Endothelial cell of umbilical vein (primary cell): ENCODE data around the gene OCLN. TPM values are rescaled to one million over a fixed set of nuclear protein-coding genes. Genes with fewer than 3 reads are reported as not detected.
"Not testable (repeated sequence)": the region's sequence is repeated elsewhere in the genome, so short reads cannot be mapped to it uniquely, and the experiment has no call there.

Experiments used
- BruUV-seq: library from RNA; stranded (reverse); fragments of 400-500 nt; replicated peaks from 2 replicates; lab custom pipeline; 2021; lab: Mats Ljungman, UMichigan
- CTCF ChIA-PET: fragments of 300-600, 350-600 bp; sonication (Branson Sonifier 250); formaldehyde crosslinking; loops from one replicate; lab custom pipeline; 2021; ENCODE audit warnings: antibody characterized with exemption, inconsistent platforms; lab: Charles Lee
- POLR2A ChIA-PET: fragments of 300-600, 350-600 bp; sonication (Branson Sonifier 250); formaldehyde crosslinking; loops from one replicate; lab custom pipeline; 2021; ENCODE audit warnings: antibody characterized with exemption, inconsistent platforms; lab: Charles Lee
- DNase-seq: peaks from one replicate; pipeline ENCODE4 v3.0.0-alpha.2; 2011; ENCODE audit warnings: low read depth, low spot score
- FAIRE-seq: peaks from 2 replicates; lab custom pipeline; 2011; peaks lifted over from hg19 to GRCh38; lab: Jason Lieb, UNC
- H2AFZ ChIP-seq: 2 replicates; pipeline ENCODE4 v1.6.0; 2012; ENCODE audit warnings: low read depth, low read length, control low read depth, inconsistent platforms
- H3K27ac ChIP-seq: 2 replicates; pipeline ENCODE4 v1.5.1; 2011; ENCODE audit warnings: low read depth, mild to moderate bottlenecking, control low read depth, low read length, moderate library complexity; ENCODE audit not compliant: insufficient read depth
- H3K27me3 ChIP-seq, 2 experiments: 2 replicates each; pipeline versions ENCODE4 v1.6.0 to v1.6.1; 2011; ENCODE audit warnings: low read length in 2 of 2, mixed read lengths in 1 of 2; ENCODE audit not compliant: control insufficient read depth in 2 of 2, insufficient read depth in 2 of 2
- H3K36me3 ChIP-seq, 2 experiments: 2 replicates in 1 of 2; 3 replicates in 1 of 2; pipeline ENCODE4 v1.5.1; 2011; ENCODE audit warnings: low read length in 2 of 2, mild to moderate bottlenecking in 1 of 2, moderate library complexity in 1 of 2; ENCODE audit not compliant: control insufficient read depth in 2 of 2, insufficient read depth in 2 of 2; ENCODE audit errors: extremely low read depth in 1 of 2
- H3K4me1 ChIP-seq: 3 replicates; pipeline ENCODE4 v1.5.1; 2011; ENCODE audit warnings: mild to moderate bottlenecking, low read length; ENCODE audit not compliant: control insufficient read depth, insufficient read depth; ENCODE audit errors: extremely low read depth
- H3K4me2 ChIP-seq: 2 replicates; pipeline ENCODE4 v1.6.1; 2011; ENCODE audit warnings: low read length, control low read depth, mixed read lengths; ENCODE audit not compliant: insufficient read depth
- H3K4me3 ChIP-seq, 3 experiments: fragments of 200-600 bp in 1 of 3; sonication (generic), shearing (Covaris generic) in 1 of 3; replicated peaks in 1 of 3; 2 replicates each; pipeline ENCODE4 v1.5.1; 2011 to 2016; ENCODE audit warnings: control low read depth in 3 of 3, low read length in 3 of 3, mild to moderate bottlenecking in 2 of 3, inconsistent platforms in 1 of 3, low read depth in 1 of 3, moderate library complexity in 1 of 3; ENCODE audit not compliant: insufficient read depth in 1 of 3
- H3K79me2 ChIP-seq: 2 replicates; pipeline ENCODE4 v1.6.0; 2012; ENCODE audit warnings: low read length, inconsistent platforms; ENCODE audit not compliant: control insufficient read depth, insufficient read depth
- H3K9ac ChIP-seq: replicated peaks from 2 replicates; pipeline ENCODE3; 2011; ENCODE audit warnings: low read length, control low read depth; ENCODE audit not compliant: insufficient read depth; ENCODE audit errors: extremely low read depth
- H3K9me1 ChIP-seq: replicated peaks from 3 replicates; pipeline ENCODE4 v1.6.0; 2011; ENCODE audit warnings: mild to moderate bottlenecking, low read length; ENCODE audit not compliant: control insufficient read depth, insufficient read depth; ENCODE audit errors: extremely low read depth
- H3K9me3 ChIP-seq: replicated peaks from 2 replicates; pipeline ENCODE4 v1.5.1; 2012; ENCODE audit warnings: low read length, inconsistent platforms; ENCODE audit not compliant: control insufficient read depth, insufficient read depth
- H4K20me1 ChIP-seq: replicated peaks from 2 replicates; pipeline ENCODE3; 2011; ENCODE audit warnings: mild to moderate bottlenecking, low read length; ENCODE audit not compliant: control insufficient read depth, insufficient read depth; ENCODE audit errors: extremely low read depth
- POLR2A ChIP-seq: IDR thresholded peaks from 2 replicates; pipeline ENCODE4 v1.6.1; 2012; ENCODE audit warnings: low read depth, mild to moderate bottlenecking, control low read depth, low read length
- POLR2AphosphoS5 ChIP-seq: IDR thresholded peaks from 2 replicates; pipeline ENCODE4 v1.6.1; 2012; ENCODE audit warnings: low read depth, mild to moderate bottlenecking, control low read depth, low read length, moderate library complexity; ENCODE audit not compliant: insufficient read depth
- dilution Hi-C: fragments of 300-500 bp; cut with MboI; formaldehyde crosslinking; loops from one replicate; pipeline ENCODE4 v1.15.0; 2019; ENCODE audit warnings: low sequenced_read_pairs; ENCODE audit not compliant: extremely low pct_ligation_motif_present
- intact Hi-C: fragments of 100-400 bp; cut with micrococcal nuclease; formaldehyde crosslinking; loops from one replicate; pipeline ENCODE4 v1.10.0; 2022
- polyA plus RNA-seq, 4 experiments: library from polyadenylated mRNA; depleted of rRNA in 3 of 4; stranded (reverse) in 3 of 4; unstranded in 1 of 4; fragments of >200 nt; gene quantifications; 2 replicates each; pipeline versions ENCODE4 v1.2.1 to v1.2.3, GENCODE V29; 2011 to 2012; ENCODE audit warnings: missing spikeins in 1 of 4
- total RNA-seq: library from RNA; stranded (reverse); gene quantifications from 2 replicates; pipeline ENCODE4 v1.2.3, GENCODE V29; 2021

Gene OCLN
- total and polyA plus RNA-seq, 2 donors (not counting 3 experiments of a cell fraction or from before 2014, with no cell fraction given), result 11.2 to 22.3 TPM

DNA sequence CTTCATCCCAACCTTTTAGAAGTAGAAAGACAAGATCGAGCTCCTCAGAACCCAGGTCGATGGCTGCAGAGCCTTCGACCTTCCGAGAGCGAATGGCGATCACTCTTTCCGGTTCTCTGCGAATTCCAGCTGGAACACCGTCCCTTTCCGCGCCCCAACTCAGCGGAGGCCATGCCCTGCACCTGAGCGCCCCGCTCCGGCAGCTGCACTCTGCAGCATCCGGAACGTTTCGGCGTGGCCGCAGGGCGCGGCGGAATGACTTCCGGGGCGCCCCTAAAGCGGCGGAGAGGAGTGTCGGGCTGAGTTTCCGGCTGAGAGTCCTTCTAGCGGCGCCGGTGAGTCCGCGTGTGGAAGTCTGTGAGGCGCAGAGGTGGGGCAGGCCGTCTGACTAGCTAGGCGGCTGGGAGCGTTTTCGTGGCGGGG lies 67.3 kb downstream of the OCLN start, which contains the start of gene GTF2H2C:
Gene GTF2H2C (plus strand): TSS at position 284 of the 423 bp plus-strand sequence. CDS start 4,942 bp downstream, outside the sequence.
- POLR2A ChIA-PET, H3K27me3 ChIP-seq, CTCF ChIA-PET, H3K9ac ChIP-seq, H3K79me2 ChIP-seq, FAIRE-seq, dilution Hi-C loops, H3K36me3 ChIP-seq, H3K4me1 ChIP-seq, H4K20me1 ChIP-seq, H3K9me3 ChIP-seq, BruUV-seq, intact Hi-C loops, H3K27ac ChIP-seq, H3K9me1 ChIP-seq: not testable (repeated sequence)
- TF ChIP-seq POLR2AphosphoS5, result peak; percentile 34
- TF ChIP-seq POLR2A, result peak; percentile 34
- H2AFZ ChIP-seq, result peak within 1 kb of the TSS; percentile 76
- H3K4me3 ChIP-seq, result peak within 1 kb of the TSS; percentile 23 to 63 (median 55)
- peak; percentile 41 for DNase-seq
- peak within 1 kb of the TSS; percentile 58 for H3K4me2 ChIP-seq

- Histone ChIP-seq H3K4me2 (peak overlapping the region; percentile 36), H3K4me3 (peak overlapping the region in 2 of 3 experiments; percentile 22 to 63)
- intact Hi-C loops, H3K27ac ChIP-seq, H3K9me3 ChIP-seq, H3K79me2 ChIP-seq, H3K36me3 ChIP-seq, H4K20me1 ChIP-seq, H3K9ac ChIP-seq, DNase-seq, FAIRE-seq, H3K27me3 ChIP-seq, H2AFZ ChIP-seq, POLR2A ChIA-PET, CTCF ChIA-PET, dilution Hi-C loops, H3K4me1 ChIP-seq, H3K9me1 ChIP-seq, BruUV-seq: not testable (repeated sequence)
These were observed 68.2 kb downstream of the OCLN start for GRCh38 chr5:69560587-69561431.

DNA sequence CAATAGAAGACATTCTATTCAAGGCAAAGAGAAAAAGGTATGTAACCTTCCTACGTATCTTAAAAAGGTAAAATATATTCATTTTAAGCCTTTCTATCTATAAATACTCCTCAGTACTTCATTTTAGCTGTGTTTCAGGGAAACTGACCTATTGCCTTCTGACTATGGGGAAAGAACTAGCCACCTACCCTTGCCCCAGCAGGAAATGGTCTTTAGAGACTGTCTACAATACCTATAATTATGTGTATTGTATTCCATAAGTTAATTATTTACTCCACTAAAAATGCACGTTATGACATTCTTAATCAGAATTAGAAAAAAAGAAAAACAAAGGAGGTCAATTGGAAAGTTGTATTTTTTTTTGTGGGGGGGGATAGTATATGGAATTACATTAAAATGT lies 73.6 kb downstream of the OCLN start:
- H3K4me2 ChIP-seq, H3K9me3 ChIP-seq, CTCF ChIA-PET, H3K9me1 ChIP-seq, H3K27ac ChIP-seq, H3K4me3 ChIP-seq, H2AFZ ChIP-seq, H3K79me2 ChIP-seq, dilution Hi-C loops, intact Hi-C loops, H3K27me3 ChIP-seq, H3K36me3 ChIP-seq, BruUV-seq, POLR2A ChIA-PET, H4K20me1 ChIP-seq, DNase-seq, FAIRE-seq, H3K9ac ChIP-seq, H3K4me1 ChIP-seq: not testable (repeated sequence)

DNA sequence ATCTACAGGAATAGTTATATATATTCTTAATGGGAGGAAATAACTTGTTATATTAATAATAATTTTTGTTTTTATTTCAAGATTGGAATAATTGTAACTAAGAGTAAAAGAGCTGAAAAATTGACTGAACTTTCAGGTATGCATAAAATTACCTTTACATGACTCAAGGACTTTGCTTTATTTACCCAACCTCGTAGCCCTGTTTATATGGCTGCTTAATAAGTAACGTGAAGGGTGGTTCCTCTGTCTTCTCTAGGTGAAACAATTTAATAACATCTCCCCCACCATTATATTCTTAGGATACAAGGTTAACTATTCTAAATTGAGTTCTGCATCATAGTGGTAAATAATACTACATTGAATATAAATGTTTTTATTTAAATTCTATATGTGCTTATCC lies 75.5 kb downstream of the OCLN start:
- H3K9ac ChIP-seq, POLR2A ChIA-PET, H3K4me3 ChIP-seq, intact Hi-C loops, DNase-seq, H3K4me2 ChIP-seq, dilution Hi-C loops, H3K79me2 ChIP-seq, H3K4me1 ChIP-seq, H3K36me3 ChIP-seq, H3K9me3 ChIP-seq, H3K9me1 ChIP-seq, FAIRE-seq, BruUV-seq, H4K20me1 ChIP-seq, CTCF ChIA-PET, H2AFZ ChIP-seq, H3K27me3 ChIP-seq, H3K27ac ChIP-seq: not testable (repeated sequence)
